SH-SY5Y (cell line): Measurements from ENCODE around the gene SKP1.

Source experiments
- GATA2 ChIP-seq: IDR thresholded peaks from 2 replicates; pipeline ENCODE4 v1.6.1; 2011; ENCODE audit warnings: mild to moderate bottlenecking, low read depth, low read length
- GATA3 ChIP-seq: IDR thresholded peaks from 2 replicates; pipeline ENCODE4 v1.6.1; 2011; ENCODE audit warnings: low read depth, mild to moderate bottlenecking, low read length, moderate library complexity

DNA sequence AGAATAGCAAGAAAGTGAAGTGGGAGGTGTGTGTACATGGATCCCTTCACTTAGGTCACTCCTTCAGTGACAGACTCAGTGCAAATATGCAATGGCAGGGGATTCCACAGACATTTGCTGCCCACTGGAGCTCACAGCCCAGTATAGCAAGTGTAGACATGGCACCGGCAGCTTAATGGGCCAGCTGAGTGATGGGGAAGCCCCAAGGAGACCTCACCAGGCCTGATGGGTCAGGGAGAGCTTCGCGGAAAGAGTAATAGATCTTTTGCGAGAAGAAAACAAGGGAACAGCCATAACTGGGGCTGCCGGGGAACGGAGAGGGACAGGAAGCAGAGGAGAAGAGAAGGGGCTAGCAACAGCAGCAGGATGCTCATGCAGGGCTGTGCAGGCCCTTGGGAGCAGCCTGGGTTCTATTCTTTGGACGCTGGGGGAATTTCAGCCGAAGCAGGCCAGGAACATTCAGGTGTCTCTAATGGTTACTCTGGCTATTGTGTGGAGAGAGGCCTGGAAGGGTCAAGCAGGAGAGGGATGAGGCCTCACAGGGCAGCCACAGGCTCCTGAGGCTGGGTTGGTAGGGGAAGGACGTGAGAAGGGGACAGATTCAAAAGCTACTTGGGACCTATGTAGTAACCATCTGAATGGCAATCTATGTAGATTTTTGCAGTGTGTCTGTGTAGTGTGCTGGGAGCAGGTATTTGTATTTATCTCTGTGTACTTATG, 35.3 kb downstream of the SKP1 start:
- TF ChIP-seq GATA2 (no peak), GATA3 (no peak)
